HEK293 (cell line): ENCODE measurements around the gene RPL10A.

Experiments used
- CTCF ChIA-PET: fragments of 350-600 bp; formaldehyde crosslinking; extraction: SDS; loops from one replicate; lab custom pipeline; 2021; ENCODE audit warnings: antibody characterized with exemption; lab: Yijun Ruan, JAX
- POLR2A ChIA-PET: fragments of 300-600 bp; formaldehyde crosslinking; extraction: SDS; loops from one replicate; lab custom pipeline; 2020; ENCODE audit warnings: antibody characterized with exemption, inconsistent platforms; lab: Yijun Ruan, JAX
- H3K27ac ChIP-seq: fragments of 200-500 bp; sonication (Bioruptor generic); 2 replicates; pipeline ENCODE4 v1.5.1; 2014; ENCODE audit warnings: low read depth, low read length, control low read depth, inconsistent platforms; ENCODE audit errors: extremely low read depth
- H3K36me3 ChIP-seq, 2 experiments: fragments of 200-500 bp in 1 of 2; sonication (Bioruptor generic) in 1 of 2; 1 replicate in 1 of 2; 2 replicates in 1 of 2; pipeline ENCODE4 v1.5.1; 2014 to 2017; ENCODE audit warnings: inconsistent platforms in 2 of 2, low read length in 2 of 2; ENCODE audit not compliant: control insufficient read depth in 2 of 2, insufficient read depth in 1 of 2
- H3K4me1 ChIP-seq: fragments of 200-500 bp; sonication (Bioruptor generic); 2 replicates; pipeline ENCODE4 v1.5.1; 2014; ENCODE audit warnings: mild to moderate bottlenecking, low read length, inconsistent platforms; ENCODE audit not compliant: control insufficient read depth, insufficient read depth
- H3K4me3 ChIP-seq: 2 replicates; pipeline ENCODE4 v1.5.1; 2011; ENCODE audit warnings: low read depth, mild to moderate bottlenecking, control low read depth, low read length, moderate library complexity
- H3K9me3 ChIP-seq: fragments of 200-500 bp; sonication (Bioruptor generic); 2 replicates; pipeline ENCODE4 v1.5.1; 2014; ENCODE audit warnings: low read depth, low read length, inconsistent platforms; ENCODE audit not compliant: control insufficient read depth, insufficient read depth
- BCL11A ChIP-seq: fragments of 450-650 bp; formaldehyde crosslinking; IDR thresholded peaks from 2 replicates; pipeline ENCODE4 v1.5.1; 2016; ENCODE audit warnings: low read depth, missing biosample characterization, missing genetic modification characterization
- OVOL3 ChIP-seq: fragments of 450-650 bp; formaldehyde crosslinking; IDR thresholded peaks from 2 replicates; pipeline ENCODE4 v1.5.1; 2016; ENCODE audit warnings: missing biosample characterization, missing genetic modification characterization
- PBX3 ChIP-seq: sonication (generic); formaldehyde crosslinking; IDR thresholded peaks from 2 replicates; pipeline ENCODE4 v1.8.1; 2022; ENCODE audit warnings: mild to moderate bottlenecking, moderate library complexity, missing genetic modification reagents
- PRDM1 ChIP-seq: fragments of 450-650 bp; formaldehyde crosslinking; IDR thresholded peaks from 2 replicates; pipeline ENCODE4; 2016; ENCODE audit warnings: missing biosample characterization, missing genetic modification characterization
- REPIN1 ChIP-seq: fragments of 450-650 bp; formaldehyde crosslinking; IDR thresholded peaks from 2 replicates; pipeline ENCODE4 v1.5.1; 2017; ENCODE audit warnings: missing biosample characterization, missing genetic modification characterization, low read depth
- REST ChIP-seq: fragments of 450-650 bp; formaldehyde crosslinking; IDR thresholded peaks from 2 replicates; pipeline ENCODE4 v1.5.1; 2016; ENCODE audit warnings: missing biosample characterization, missing genetic modification characterization
- SETDB1 ChIP-seq: IDR thresholded peaks from one replicate; pipeline ENCODE4 v1.6.1; 2017; ENCODE audit warnings: mild to moderate bottlenecking, low read length, moderate library complexity, mixed read lengths; ENCODE audit not compliant: insufficient read length
- ZBTB21 ChIP-seq: fragments of 450-650 bp; formaldehyde crosslinking; IDR thresholded peaks from 2 replicates; pipeline ENCODE4 v1.5.1; 2017; ENCODE audit warnings: missing biosample characterization, missing genetic modification characterization
- ZBTB44 ChIP-seq: fragments of 450-650 bp; IDR thresholded peaks from 2 replicates; pipeline ENCODE4 v1.5.1; 2018; ENCODE audit warnings: missing biosample characterization, mild to moderate bottlenecking, missing genetic modification characterization
- ZBTB48 ChIP-seq: fragments of 450-650 bp; formaldehyde crosslinking; IDR thresholded peaks from 2 replicates; pipeline ENCODE4 v1.5.1; 2016; ENCODE audit warnings: missing biosample characterization, missing genetic modification characterization
- ZNF121 ChIP-seq: fragments of 450-650 bp; formaldehyde crosslinking; IDR thresholded peaks from 2 replicates; pipeline ENCODE4 v1.5.1; 2016; ENCODE audit warnings: missing biosample characterization, missing genetic modification characterization
- ZNF155 ChIP-seq: fragments of 450-650 bp; formaldehyde crosslinking; IDR thresholded peaks from 2 replicates; pipeline ENCODE4 v1.5.1; 2016; ENCODE audit warnings: missing biosample characterization, missing genetic modification characterization
- ZNF292 ChIP-seq: fragments of 450-650 bp; formaldehyde crosslinking; IDR thresholded peaks from 2 replicates; pipeline ENCODE4 v1.5.1; 2016; ENCODE audit warnings: low read depth, missing biosample characterization, missing genetic modification characterization, borderline replicate concordance
- ZNF362 ChIP-seq: fragments of 450-650 bp; formaldehyde crosslinking; IDR thresholded peaks from 2 replicates; pipeline ENCODE4 v1.5.1; 2016; ENCODE audit warnings: missing biosample characterization, missing genetic modification characterization
- ZNF404 ChIP-seq: fragments of 450-650 bp; formaldehyde crosslinking; IDR thresholded peaks from 2 replicates; pipeline ENCODE4 v1.5.1; 2017; ENCODE audit warnings: missing biosample characterization, missing genetic modification characterization
- ZNF513 ChIP-seq: fragments of 450-650 bp; IDR thresholded peaks from 2 replicates; pipeline ENCODE4 v1.5.1; 2018; ENCODE audit warnings: missing biosample characterization, missing genetic modification characterization
- ZNF514 ChIP-seq: fragments of 450-650 bp; formaldehyde crosslinking; IDR thresholded peaks from 2 replicates; pipeline ENCODE4 v1.5.1; 2016; ENCODE audit warnings: missing biosample characterization, missing genetic modification characterization
- ZNF529 ChIP-seq: fragments of 450-650 bp; formaldehyde crosslinking; IDR thresholded peaks from 2 replicates; pipeline ENCODE4 v1.5.1; 2017; ENCODE audit warnings: missing genetic modification characterization, missing biosample characterization; ENCODE audit not compliant: insufficient replicate concordance
- ZNF548 ChIP-seq: fragments of 450-650 bp; formaldehyde crosslinking; IDR thresholded peaks from 2 replicates; pipeline ENCODE4 v1.5.1; 2016; ENCODE audit warnings: missing biosample characterization, missing genetic modification characterization
- ZNF560 ChIP-seq: fragments of 450-650 bp; formaldehyde crosslinking; IDR thresholded peaks from 2 replicates; pipeline ENCODE4 v1.5.1; 2017; ENCODE audit warnings: missing biosample characterization, missing genetic modification characterization, borderline replicate concordance
- ZNF596 ChIP-seq: fragments of 450-650 bp; IDR thresholded peaks from 2 replicates; pipeline ENCODE4 v1.5.0; 2018; ENCODE audit warnings: missing biosample characterization, mild to moderate bottlenecking, missing genetic modification characterization, moderate library complexity
- ZNF610 ChIP-seq: fragments of 450-650 bp; formaldehyde crosslinking; IDR thresholded peaks from 2 replicates; pipeline ENCODE4 v1.5.1; 2016; ENCODE audit warnings: missing biosample characterization, missing genetic modification characterization, borderline replicate concordance
- ZNF660 ChIP-seq: fragments of 450-650 bp; IDR thresholded peaks from 2 replicates; pipeline ENCODE4 v1.5.1; 2018; ENCODE audit warnings: missing biosample characterization, mild to moderate bottlenecking, missing genetic modification characterization
- ZNF785 ChIP-seq: fragments of 450-650 bp; formaldehyde crosslinking; IDR thresholded peaks from 2 replicates; pipeline ENCODE4 v1.5.1; 2016; ENCODE audit warnings: missing biosample characterization, missing genetic modification characterization
- ZNF843 ChIP-seq: fragments of 450-650 bp; formaldehyde crosslinking; IDR thresholded peaks from 2 replicates; pipeline ENCODE4 v1.5.1; 2016; ENCODE audit warnings: missing biosample characterization, missing genetic modification characterization
- ZSCAN18 ChIP-seq: fragments of 450-650 bp; formaldehyde crosslinking; IDR thresholded peaks from 2 replicates; pipeline ENCODE4 v1.5.1; 2016; ENCODE audit warnings: missing biosample characterization, missing genetic modification characterization
- ZSCAN23 ChIP-seq: fragments of 450-650 bp; formaldehyde crosslinking; IDR thresholded peaks from 2 replicates; pipeline ENCODE4 v1.5.1; 2016; ENCODE audit warnings: missing biosample characterization, missing genetic modification characterization

RPL10A gene

GRCh38 chr6:35506536-35506935 lies 38.3 kb downstream of the RPL10A start:
- H3K36me3 ChIP-seq = no peaks in the 10 kb centered on the region
- no peaks in the 10 kb centered on the region for H3K9me3 ChIP-seq
- no peaks in the 10 kb centered on the region for H3K4me1 ChIP-seq
- H3K27ac ChIP-seq = no peak overlapping the region
- CTCF ChIA-PET = interaction anchor here (2.1 kb wide), 1 partner anchor 17 kb away, joined by 8 read pairs; no protein-coding TSS in a partner anchor
- TF ChIP-seq ZNF514 (tag by site-specific recombination) = no peak
- no peak for TF ChIP-seq BCL11A
- no peak for TF ChIP-seq SETDB1
- TF ChIP-seq REST = no peak
- TF ChIP-seq ZNF292 (tag by site-specific recombination) = no peak
- TF ChIP-seq ZNF513 (tag by site-specific recombination) = no peak
- TF ChIP-seq ZNF155 (tag by site-specific recombination) = no peak
- no peak for TF ChIP-seq ZSCAN23 (tag by site-specific recombination)
- no peak for TF ChIP-seq ZNF404 (tag by site-specific recombination)
- TF ChIP-seq OVOL3 (tag by site-specific recombination) = no peak
- no peak for TF ChIP-seq ZNF121 (tag by site-specific recombination)
- no peak for TF ChIP-seq REPIN1 (tag by site-specific recombination)
- no peak for TF ChIP-seq ZNF660
- TF ChIP-seq ZBTB48 (tag by site-specific recombination) = no peak
- no peak for TF ChIP-seq ZBTB21
- no peak for TF ChIP-seq ZNF610
- TF ChIP-seq ZNF362 (tag by site-specific recombination) = no peak
- TF ChIP-seq ZBTB44 (tag by site-specific recombination) = no peak
- POLR2A ChIA-PET = no interaction called here
- no peak overlapping the region for H3K4me3 ChIP-seq

- ChIA-PET POLR2A (no interaction called here), CTCF (interaction anchor here (1.3 to 2.1 kb wide), 3 partner anchors 13 to 229 kb away, joined by 4 to 8 read pairs (median 4); partner anchors contain the start of gene ARMC12)
- no peaks in the 10 kb centered on the region for H3K4me1 ChIP-seq
- no peaks in the 10 kb centered on the region for H3K36me3 ChIP-seq
- no peak overlapping the region for H3K27ac ChIP-seq
- H3K9me3 ChIP-seq = no peaks in the 10 kb centered on the region
- H3K4me3 ChIP-seq = no peak overlapping the region
- TF ChIP-seq PBX3 (no peak), ZNF560 (tag by site-specific recombination) (no peak), ZNF843 (tag by site-specific recombination) (no peak), ZNF529 (no peak), PRDM1 (tag by site-specific recombination) (no peak), ZNF548 (no peak), ZSCAN18 (tag by site-specific recombination) (no peak), ZNF785 (no peak), ZNF596 (tag by site-specific recombination) (no peak)
These were observed 39.0 kb downstream of the RPL10A start for GRCh38 chr6:35507221-35507620.
